ENCODE data around the gene ZBTB39.

The ZBTB39 gene

GRCh38 chr12:56953314-56953713 lies 53.0 kb downstream of the ZBTB39 start:
- no peak for DNase-seq (ENCODE audit: low read depth)
- TF ChIP-seq MAX (IDR thresholded peaks at IDR 0.05; ENCODE audit: low read depth, low read length) (no peak), POLR2A (IDR thresholded peaks at IDR 0.05; ENCODE audit: extremely low read depth, insufficient read length) (no peak), MYC (IDR thresholded peaks at IDR 0.05; ENCODE audit: low read depth, low read length) (no peak)
- H3K4me3 ChIP-seq (ENCODE audit: low read depth, low read length): no peak overlapping the region

GRCh38 chr12:56951582-56952339 lies 54.6 kb downstream of the ZBTB39 start:
- H3K4me3 ChIP-seq (ENCODE audit: low read depth, low read length): no peak overlapping the region
- no peak for TF ChIP-seq CTCF (IDR thresholded peaks at IDR 0.05; ENCODE audit: low read depth, low read length)
- TF ChIP-seq POLR2A (IDR thresholded peaks at IDR 0.05; ENCODE audit: extremely low read depth, insufficient read length): no peak
- TF ChIP-seq MYC (IDR thresholded peaks at IDR 0.05; ENCODE audit: low read depth, low read length): no peak
- no peak for TF ChIP-seq MAX (IDR thresholded peaks at IDR 0.05; ENCODE audit: low read depth, low read length)
- DNase-seq (ENCODE audit: low read depth): no peak

- DNase-seq (ENCODE audit: low read depth): no peak
- TF ChIP-seq MAX (IDR thresholded peaks at IDR 0.05; ENCODE audit: low read depth, low read length) (no peak), CTCF (IDR thresholded peaks at IDR 0.05; ENCODE audit: low read depth, low read length) (no peak), MYC (IDR thresholded peaks at IDR 0.05; ENCODE audit: low read depth, low read length) (no peak), POLR2A (IDR thresholded peaks at IDR 0.05; ENCODE audit: extremely low read depth, insufficient read length) (no peak)
- no peak overlapping the region for H3K4me3 ChIP-seq (ENCODE audit: low read depth, low read length)
Measured at GRCh38 chr12:56948881-56949280, 57.5 kb downstream of the ZBTB39 start.

Data from NB4 (cell line).